Mesenchymal stem cell (in vitro differentiated cells and primary cell): Measurements from ENCODE around the gene ULK4.
A peak's percentile ranks its signal among the peaks of the same experiment; 100 is the strongest.

Experiments
- DNase-seq: peaks from one replicate; pipeline ENCODE4 v3.0.0-alpha.2; 2013
- H2AFZ ChIP-seq: one replicate; pipeline ENCODE4 v1.6.1; 2013; ENCODE audit warnings: low read depth, mild to moderate bottlenecking, control low read depth, inconsistent platforms, low read length, moderate library complexity
- H2AK5ac ChIP-seq: 2 replicates; pipeline ENCODE4 v1.6.1; 2013; ENCODE audit warnings: low read length, moderate library complexity, mild to moderate bottlenecking, inconsistent platforms; ENCODE audit not compliant: severe bottlenecking
- H2BK120ac ChIP-seq: one replicate; pipeline ENCODE4 v1.6.1; 2013; ENCODE audit warnings: low read depth, mild to moderate bottlenecking, inconsistent platforms, low read length, moderate library complexity
- H2BK12ac ChIP-seq, 2 experiments: one replicate each; pipeline ENCODE4 v1.6.1; 2013; ENCODE audit warnings: inconsistent platforms in 2 of 2, low read length in 2 of 2, mild to moderate bottlenecking in 2 of 2, moderate library complexity in 2 of 2, control low read depth in 1 of 2
- H2BK15ac ChIP-seq: one replicate; pipeline ENCODE4 v1.6.1; 2013; ENCODE audit warnings: mild to moderate bottlenecking, low read depth, inconsistent platforms; ENCODE audit not compliant: poor library complexity, severe bottlenecking
- H2BK5ac ChIP-seq: 2 replicates; pipeline ENCODE4 v1.6.1; 2013; ENCODE audit warnings: low read depth, mild to moderate bottlenecking, low read length, control low read depth, inconsistent platforms; ENCODE audit not compliant: poor library complexity, severe bottlenecking
- H3K14ac ChIP-seq, 2 experiments: one replicate each; pipeline ENCODE4 v1.6.1; 2013; ENCODE audit warnings: inconsistent platforms in 2 of 2, low read length in 2 of 2, control low read depth in 1 of 2, mild to moderate bottlenecking in 1 of 2, moderate library complexity in 1 of 2
- H3K18ac ChIP-seq, 2 experiments: one replicate each; pipeline ENCODE4 v1.6.1; 2013; ENCODE audit warnings: inconsistent platforms in 2 of 2, low read length in 2 of 2, control low read depth in 1 of 2, low read depth in 1 of 2, mild to moderate bottlenecking in 1 of 2
- H3K23ac ChIP-seq, 2 experiments: one replicate each; pipeline ENCODE4 v1.6.1; 2013; ENCODE audit warnings: inconsistent platforms in 2 of 2, low read length in 2 of 2, mild to moderate bottlenecking in 2 of 2, moderate library complexity in 2 of 2, control low read depth in 1 of 2
- H3K27ac ChIP-seq: 2 replicates; pipeline ENCODE4 v1.5.1; 2013; ENCODE audit warnings: mild to moderate bottlenecking, moderate library complexity, low read length, control low read depth, inconsistent platforms; ENCODE audit not compliant: poor library complexity, severe bottlenecking
- H3K27me3 ChIP-seq, 2 experiments: 2 replicates each; pipeline versions ENCODE4 v1.6.1 to v1.7.0; 2013; ENCODE audit warnings: low read length in 2 of 2, mild to moderate bottlenecking in 2 of 2, moderate library complexity in 2 of 2, control low read depth in 1 of 2, inconsistent platforms in 1 of 2; ENCODE audit not compliant: control insufficient read depth in 1 of 2, insufficient read depth in 1 of 2
- H3K36me3 ChIP-seq, 2 experiments: 2 replicates each; pipeline versions ENCODE4 v1.6.1 to v1.7.0; 2013; ENCODE audit warnings: low read length in 2 of 2, control low read depth in 1 of 2, inconsistent platforms in 1 of 2, low read depth in 1 of 2, mild to moderate bottlenecking in 1 of 2; ENCODE audit not compliant: insufficient read depth in 2 of 2, control insufficient read depth in 1 of 2
- H3K4ac ChIP-seq, 2 experiments: one replicate each; pipeline ENCODE4 v1.6.1; 2013; ENCODE audit warnings: inconsistent platforms in 2 of 2, low read length in 2 of 2, mild to moderate bottlenecking in 2 of 2, moderate library complexity in 2 of 2, control low read depth in 1 of 2, low read depth in 1 of 2
- H3K4me1 ChIP-seq: 2 replicates; pipeline ENCODE4 v1.6.1; 2013; ENCODE audit warnings: low read depth, low read length, control low read depth; ENCODE audit not compliant: control insufficient read depth, insufficient read depth
- H3K4me2 ChIP-seq: 2 replicates; pipeline ENCODE4 v1.6.1; 2013; ENCODE audit warnings: low read length, mild to moderate bottlenecking, inconsistent platforms; ENCODE audit not compliant: poor library complexity, severe bottlenecking
- H3K4me3 ChIP-seq, 2 experiments: 2 replicates each; pipeline versions ENCODE4 v1.5.1 to v1.7.0; 2013; ENCODE audit warnings: low read length in 2 of 2, mild to moderate bottlenecking in 2 of 2, control low read depth in 1 of 2, low read depth in 1 of 2; ENCODE audit not compliant: insufficient read depth in 1 of 2
- H3K79me1 ChIP-seq: replicated peaks from 2 replicates; pipeline ENCODE4 v1.6.1; 2013; ENCODE audit warnings: mild to moderate bottlenecking, control low read depth, low read length, inconsistent platforms; ENCODE audit not compliant: poor library complexity, severe bottlenecking
- H3K9ac ChIP-seq: 2 replicates; pipeline ENCODE4 v1.7.0; 2013; ENCODE audit warnings: mild to moderate bottlenecking, low read length, moderate library complexity
- H3K9me3 ChIP-seq: 2 replicates; pipeline ENCODE4 v1.7.0; 2013; ENCODE audit warnings: mild to moderate bottlenecking, low read length; ENCODE audit not compliant: control insufficient read depth
- H4K8ac ChIP-seq: one replicate; pipeline ENCODE4 v1.6.1; 2013; ENCODE audit warnings: inconsistent platforms, mild to moderate bottlenecking, low read length, moderate library complexity
- H4K91ac ChIP-seq: one replicate; pipeline ENCODE4 v1.6.1; 2013; ENCODE audit warnings: mild to moderate bottlenecking, low read length, inconsistent platforms
- WGBS: methylation state at CpG from one replicate; pipeline ENCODE4 v1.1.7; 2013; ENCODE audit warnings: mixed read lengths; 5-methylcytosine and 5-hydroxymethylcytosine counted together

ULK4 gene

DNA sequence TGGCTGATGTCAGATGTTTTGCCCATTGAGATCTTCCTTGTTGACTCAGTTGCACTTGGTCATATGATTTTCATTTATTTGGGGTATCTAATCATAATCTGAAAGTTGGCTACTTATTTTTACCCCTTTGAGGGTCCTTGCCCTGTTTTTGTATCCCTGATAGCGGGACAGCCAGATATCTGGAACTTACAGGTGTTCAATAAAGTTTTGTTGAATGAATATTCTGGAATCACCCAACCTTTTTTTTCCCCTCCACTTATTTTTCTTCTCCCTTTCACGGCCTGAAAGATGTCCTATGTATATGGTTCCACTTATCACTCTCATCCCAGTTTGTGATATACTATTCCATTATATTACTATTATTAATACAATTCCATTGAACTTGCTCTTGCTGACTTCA lies 749.8 kb downstream of the ULK4 start:
- Histone ChIP-seq H3K4ac (no peak overlapping the region), H3K9me3 (no peaks in the 10 kb centered on the region), H3K4me2 (no peak overlapping the region), H3K9ac (no peak overlapping the region), H3K27ac (no peak overlapping the region), H3K23ac (no peak overlapping the region), H3K18ac (no peak overlapping the region), H2AFZ (no peak overlapping the region), H2BK12ac (no peak overlapping the region), H3K4me1 (peaks cover 3% of the 10 kb centered on the region), H4K8ac (no peak overlapping the region), H2BK120ac (no peak overlapping the region), H4K91ac (no peak overlapping the region), H2BK15ac (no peak overlapping the region), H3K36me3 (peaks cover 0 to 3% of the 10 kb centered on the region in 2 experiments), H2AK5ac (no peak overlapping the region), H3K14ac (no peak overlapping the region), H2BK5ac (no peak overlapping the region), H3K79me1 (no peaks in the 10 kb centered on the region), H3K27me3 (no peaks in the 10 kb centered on the region), H3K4me3 (no peak overlapping the region)
- no peak for DNase-seq
- no CpG with 5 or more reads among the region's 2 CpGs for WGBS

DNA sequence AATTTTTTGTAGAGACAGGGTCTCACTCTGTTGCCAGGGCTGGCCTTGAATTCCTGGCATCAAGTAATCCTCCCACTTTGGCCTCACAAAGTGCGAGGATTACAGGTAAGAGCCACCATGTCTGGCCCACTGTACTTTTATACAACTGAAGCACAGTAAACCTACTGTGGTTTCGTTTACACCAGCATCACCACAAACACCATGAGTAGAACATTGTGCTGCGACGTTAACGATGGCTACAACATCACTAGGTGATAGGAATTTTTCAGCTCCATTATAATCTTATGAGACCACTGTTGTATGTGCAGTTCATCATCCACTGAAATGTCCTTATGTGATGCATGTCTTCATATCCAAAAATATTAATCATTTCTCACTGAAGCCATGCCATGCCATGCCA lies 750.9 kb downstream of the ULK4 start:
- H3K27ac ChIP-seq = no peak overlapping the region
- DNase-seq = no peak
- no peaks in the 10 kb centered on the region for H3K9me3 ChIP-seq
- no peaks in the 10 kb centered on the region for H3K27me3 ChIP-seq
- H3K4ac ChIP-seq = no peak overlapping the region
- H3K4me1 ChIP-seq = peaks cover 1% of the 10 kb centered on the region
- H3K9ac ChIP-seq = no peak overlapping the region
- no peak overlapping the region for H2BK5ac ChIP-seq
- no peak overlapping the region for H3K14ac ChIP-seq
- H2BK15ac ChIP-seq = no peak overlapping the region
- H3K36me3 ChIP-seq = no peaks in the 10 kb centered on the region
- no peak overlapping the region for H4K91ac ChIP-seq
- H2BK120ac ChIP-seq = no peak overlapping the region
- no peak overlapping the region for H3K4me2 ChIP-seq
- no peak overlapping the region for H3K4me3 ChIP-seq
- H2AK5ac ChIP-seq = no peak overlapping the region
- no peak overlapping the region for H2BK12ac ChIP-seq
- H3K18ac ChIP-seq = no peak overlapping the region
- no peaks in the 10 kb centered on the region for H3K79me1 ChIP-seq
- no peak overlapping the region for H3K23ac ChIP-seq
- H2AFZ ChIP-seq = no peak overlapping the region
- WGBS = 94% methylated on average over 5 of the region's 5 CpGs
- H4K8ac ChIP-seq = no peak overlapping the region

DNA sequence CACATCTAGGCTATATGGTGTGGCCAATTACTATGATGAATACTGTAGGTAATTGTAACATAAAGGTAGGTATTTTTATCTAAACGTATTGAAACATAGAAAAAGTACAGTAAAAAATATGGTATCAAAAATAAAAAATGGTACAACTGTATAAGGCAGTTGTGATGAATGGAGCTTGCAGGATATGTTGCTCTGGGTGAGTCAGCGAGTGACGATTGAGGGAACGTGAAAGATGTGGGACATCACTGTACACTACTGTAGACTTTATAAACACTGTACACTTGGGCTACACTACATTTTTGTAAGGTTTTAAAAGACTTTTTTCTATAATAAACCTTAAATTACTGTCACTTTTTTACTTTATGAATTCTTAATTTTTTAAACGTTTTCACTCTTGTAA lies 752.3 kb downstream of the ULK4 start:
- Histone ChIP-seq H3K4me1 (peaks cover 3% of the 10 kb centered on the region), H3K9ac (no peak overlapping the region), H3K4ac (no peak overlapping the region), H2AK5ac (no peak overlapping the region), H3K4me2 (no peak overlapping the region), H3K14ac (no peak overlapping the region), H2BK120ac (no peak overlapping the region), H3K36me3 (no peaks in the 10 kb centered on the region), H4K8ac (no peak overlapping the region), H3K79me1 (no peaks in the 10 kb centered on the region), H4K91ac (no peak overlapping the region), H2BK15ac (no peak overlapping the region), H2AFZ (no peak overlapping the region), H3K27ac (no peak overlapping the region), H3K9me3 (no peaks in the 10 kb centered on the region), H2BK12ac (no peak overlapping the region), H3K18ac (no peak overlapping the region), H3K27me3 (no peaks in the 10 kb centered on the region), H3K4me3 (no peak overlapping the region), H2BK5ac (no peak overlapping the region), H3K23ac (no peak overlapping the region)
- 94% methylated on average over 3 of the region's 5 CpGs for WGBS
- peak; percentile 17 for DNase-seq

DNA sequence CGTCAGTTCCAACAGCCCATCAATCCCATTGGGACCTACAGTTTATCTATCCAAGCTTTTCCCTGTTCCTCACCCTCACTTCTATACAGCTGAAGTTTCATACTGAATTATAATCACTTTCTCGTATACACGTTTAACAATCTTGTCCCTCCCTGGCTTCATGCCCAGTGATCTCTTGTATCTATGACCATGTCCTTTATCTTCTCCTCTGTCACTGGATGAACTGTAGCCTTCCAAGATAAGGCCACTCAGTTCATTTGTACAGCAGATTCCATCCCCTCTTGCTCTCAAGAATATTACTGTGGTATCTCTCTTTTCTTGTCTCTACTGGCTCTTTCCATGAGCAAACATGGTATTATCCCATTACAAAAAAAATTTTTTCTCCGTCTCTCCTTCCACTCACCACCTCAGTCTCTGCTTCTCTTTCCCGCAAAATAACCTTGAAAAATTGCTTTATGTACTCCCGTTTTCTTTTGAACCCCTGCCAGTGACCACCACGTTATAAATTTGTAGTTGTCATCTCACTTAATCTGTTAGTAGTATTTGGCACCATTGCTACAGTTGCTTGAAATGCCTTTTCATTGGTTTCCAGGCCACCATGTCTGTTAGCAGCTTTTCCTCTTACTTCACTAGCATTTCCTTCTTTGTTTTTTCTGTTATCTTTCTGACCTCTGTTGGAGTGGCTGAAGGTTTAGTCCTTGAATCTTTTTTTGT lies 753.2 kb downstream of the ULK4 start:
- H3K4me2 ChIP-seq = no peak overlapping the region
- 91% methylated on average over 5 of the region's 7 CpGs for WGBS
- H3K23ac ChIP-seq = no peak overlapping the region
- peak; percentile 4 for DNase-seq
- H4K91ac ChIP-seq = no peak overlapping the region
- no peak overlapping the region for H3K4me3 ChIP-seq
- no peaks in the 10 kb centered on the region for H3K27me3 ChIP-seq
- no peaks in the 10 kb centered on the region for H3K36me3 ChIP-seq
- H3K79me1 ChIP-seq = no peaks in the 10 kb centered on the region
- no peaks in the 10 kb centered on the region for H3K9me3 ChIP-seq
- H2BK12ac ChIP-seq = no peak overlapping the region
- no peak overlapping the region for H3K27ac ChIP-seq
- H3K4ac ChIP-seq = no peak overlapping the region
- H2BK15ac ChIP-seq = no peak overlapping the region
- H4K8ac ChIP-seq = no peak overlapping the region
- H3K14ac ChIP-seq = no peak overlapping the region
- no peak overlapping the region for H2AK5ac ChIP-seq
- H3K9ac ChIP-seq = no peak overlapping the region
- H2BK120ac ChIP-seq = no peak overlapping the region
- no peak overlapping the region for H2AFZ ChIP-seq
- peaks cover 3% of the 10 kb centered on the region for H3K4me1 ChIP-seq
- H2BK5ac ChIP-seq = no peak overlapping the region
- no peak overlapping the region for H3K18ac ChIP-seq
